Neutrophil (primary cell): ENCODE data around the gene PNKP.

Experiments
- H3K27ac ChIP-seq: fragments of 200-600 bp; sonication (generic); 2 replicates; pipeline ENCODE4 v1.5.1; 2016; ENCODE audit warnings: mild to moderate bottlenecking, moderate library complexity
- H3K27me3 ChIP-seq: fragments of 200-600 bp; sonication (generic); 2 replicates; pipeline ENCODE4 v1.6.0; 2016; ENCODE audit warnings: mild to moderate bottlenecking
- H3K36me3 ChIP-seq: fragments of 200-600 bp; sonication (generic); 2 replicates; pipeline ENCODE4 v1.5.1; 2017
- H3K4me1 ChIP-seq, 2 experiments: fragments of 200-600 bp in 1 of 2; sonication (generic) in 1 of 2; 1 replicate in 1 of 2; 2 replicates in 1 of 2; pipeline versions ENCODE4 v1.5.1 to v1.6.1; 2013 to 2016; ENCODE audit warnings: low read depth in 1 of 2, low read length in 1 of 2, mild to moderate bottlenecking in 1 of 2, moderate library complexity in 1 of 2; ENCODE audit not compliant: control insufficient read depth in 1 of 2, insufficient read depth in 1 of 2
- H3K4me3 ChIP-seq, 2 experiments: fragments of 200-600 bp in 1 of 2; sonication (generic) in 1 of 2; 1 replicate in 1 of 2; 2 replicates in 1 of 2; pipeline ENCODE4 v1.5.1; 2013 to 2016; ENCODE audit warnings: low read depth in 1 of 2, low read length in 1 of 2, mild to moderate bottlenecking in 1 of 2, moderate library complexity in 1 of 2
- H3K9me3 ChIP-seq: fragments of 200-600 bp; sonication (generic); 2 replicates; pipeline ENCODE4 v1.5.1; 2016
- TF ChIP-seq, protein P1 (sequence below): fragments of 200-600 bp; sonication (generic); IDR thresholded peaks from 2 replicates; pipeline ENCODE4 v1.5.1; 2016; ENCODE audit warnings: antibody characterized with exemption

Gene PNKP

GRCh38 chr19:49840321-49840720 lies 27.1 kb downstream of the PNKP start:
- Histone ChIP-seq H3K9me3 (no peaks in the 10 kb centered on the region), H3K27ac (no peak overlapping the region), H3K27me3 (no peaks in the 10 kb centered on the region), H3K4me1 (peaks cover 15 to 16% of the 10 kb centered on the region in 2 experiments), H3K4me3 (no peak overlapping the region), H3K36me3 (peaks cover 58% of the 10 kb centered on the region)
- TF ChIP-seq, protein P1, sequence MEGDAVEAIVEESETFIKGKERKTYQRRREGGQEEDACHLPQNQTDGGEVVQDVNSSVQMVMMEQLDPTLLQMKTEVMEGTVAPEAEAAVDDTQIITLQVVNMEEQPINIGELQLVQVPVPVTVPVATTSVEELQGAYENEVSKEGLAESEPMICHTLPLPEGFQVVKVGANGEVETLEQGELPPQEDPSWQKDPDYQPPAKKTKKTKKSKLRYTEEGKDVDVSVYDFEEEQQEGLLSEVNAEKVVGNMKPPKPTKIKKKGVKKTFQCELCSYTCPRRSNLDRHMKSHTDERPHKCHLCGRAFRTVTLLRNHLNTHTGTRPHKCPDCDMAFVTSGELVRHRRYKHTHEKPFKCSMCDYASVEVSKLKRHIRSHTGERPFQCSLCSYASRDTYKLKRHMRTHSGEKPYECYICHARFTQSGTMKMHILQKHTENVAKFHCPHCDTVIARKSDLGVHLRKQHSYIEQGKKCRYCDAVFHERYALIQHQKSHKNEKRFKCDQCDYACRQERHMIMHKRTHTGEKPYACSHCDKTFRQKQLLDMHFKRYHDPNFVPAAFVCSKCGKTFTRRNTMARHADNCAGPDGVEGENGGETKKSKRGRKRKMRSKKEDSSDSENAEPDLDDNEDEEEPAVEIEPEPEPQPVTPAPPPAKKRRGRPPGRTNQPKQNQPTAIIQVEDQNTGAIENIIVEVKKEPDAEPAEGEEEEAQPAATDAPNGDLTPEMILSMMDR: no peak

DNA sequence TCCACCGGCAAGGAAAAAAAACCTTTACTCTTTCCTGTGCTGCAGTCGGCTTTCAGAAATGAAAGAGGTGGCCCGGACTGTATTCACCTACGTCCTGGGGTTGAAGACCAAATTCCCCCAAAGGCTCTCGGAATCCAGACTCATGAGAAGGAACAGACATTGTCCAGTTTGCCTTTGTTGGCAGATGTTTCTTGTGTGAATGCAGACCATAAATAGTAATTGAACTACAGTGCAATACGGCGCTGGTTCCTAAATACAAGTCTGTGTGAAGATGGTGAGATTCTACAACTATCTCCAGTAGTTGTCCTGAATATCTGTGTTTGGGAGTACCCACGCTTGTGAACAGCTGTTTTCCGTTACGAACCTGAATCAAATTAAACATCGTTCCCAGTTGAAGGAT lies 27.7 kb downstream of the PNKP start:
- no peaks in the 10 kb centered on the region for H3K9me3 ChIP-seq
- peaks cover 64% of the 10 kb centered on the region for H3K36me3 ChIP-seq
- H3K27me3 ChIP-seq: no peaks in the 10 kb centered on the region
- H3K4me1 ChIP-seq: peaks cover 9% of the 10 kb centered on the region in 2 experiments
- H3K4me3 ChIP-seq: no peak overlapping the region
- TF ChIP-seq, protein P1: no peak
- H3K27ac ChIP-seq: peak overlapping the region; percentile 7

DNA sequence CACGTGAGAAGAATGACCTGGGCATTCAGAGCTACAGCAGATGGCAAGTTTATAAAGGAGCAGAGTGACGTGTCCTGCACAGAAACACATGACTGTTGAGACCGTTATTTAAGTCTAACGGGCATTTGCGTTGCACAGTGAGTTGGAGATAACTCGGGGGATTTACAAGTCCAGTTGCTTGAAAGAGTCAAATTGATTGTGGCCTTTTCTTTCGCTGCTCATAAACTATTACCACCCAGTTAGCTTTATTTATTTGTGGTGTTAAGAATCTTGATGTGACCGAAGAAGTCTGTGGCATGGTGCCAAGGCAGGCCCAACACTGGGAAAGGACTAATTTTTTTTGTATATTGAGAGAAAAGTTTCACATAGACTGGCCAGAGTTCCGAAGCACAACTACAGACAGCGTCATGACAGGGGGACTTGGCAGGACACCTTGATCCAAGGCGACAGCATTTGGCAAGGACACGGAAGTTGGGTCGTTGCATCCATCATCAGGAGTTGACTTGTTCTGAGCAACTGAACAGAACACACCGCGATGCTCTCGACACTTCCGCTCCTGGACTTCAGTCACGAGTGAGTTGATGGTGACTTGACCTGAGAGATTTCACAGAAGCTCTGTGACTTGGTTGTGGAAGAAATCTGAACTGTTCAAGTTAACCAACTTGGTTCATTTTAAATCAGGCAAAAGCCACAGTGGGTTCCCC lies 28.3 kb downstream of the PNKP start:
- peaks cover 2 to 3% of the 10 kb centered on the region in 2 experiments for H3K4me1 ChIP-seq
- H3K27ac ChIP-seq: peak overlapping the region; percentile 7
- H3K36me3 ChIP-seq: peaks cover 71% of the 10 kb centered on the region

GRCh38 chr19:49837425-49837824 lies 30.0 kb downstream of the PNKP start:
- peaks cover 86% of the 10 kb centered on the region for H3K36me3 ChIP-seq
- H3K4me3 ChIP-seq: no peak overlapping the region

More for the DNA sequence above, 28.3 kb downstream of the PNKP start:
- Histone ChIP-seq H3K4me3 (no peak overlapping the region), H3K27me3 (no peaks in the 10 kb centered on the region), H3K9me3 (no peaks in the 10 kb centered on the region)
- TF ChIP-seq, protein P1: no peak

DNA sequence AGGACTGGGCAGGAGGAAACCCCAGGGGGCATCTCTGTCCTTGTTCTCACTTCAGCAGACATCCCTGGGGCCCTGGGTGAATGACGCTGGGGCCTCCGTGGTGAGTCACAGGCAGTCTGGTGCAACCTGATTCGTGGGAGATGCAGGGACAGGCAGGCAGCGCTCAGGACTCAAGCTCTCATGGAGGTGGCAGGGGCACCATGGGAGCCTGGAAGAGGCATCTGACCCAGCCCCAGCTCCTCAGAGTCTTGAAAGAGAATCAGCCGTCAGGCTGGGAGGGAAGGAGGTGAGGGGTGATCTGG lies 30.4 kb downstream of the PNKP start:
- Histone ChIP-seq H3K9me3 (no peaks in the 10 kb centered on the region), H3K27ac (no peak overlapping the region), H3K4me3 (no peak overlapping the region), H3K4me1 (peaks cover 14 to 15% of the 10 kb centered on the region in 2 experiments), H3K27me3 (no peaks in the 10 kb centered on the region), H3K36me3 (peaks cover 90% of the 10 kb centered on the region)
- TF ChIP-seq, protein P1: no peak

More at GRCh38 chr19:49837425-49837824, 30.0 kb downstream of the PNKP start:
- TF ChIP-seq, protein P1: no peak
- H3K27me3 ChIP-seq: no peaks in the 10 kb centered on the region
- H3K9me3 ChIP-seq: no peaks in the 10 kb centered on the region
- H3K27ac ChIP-seq: no peak overlapping the region
- peaks cover 9 to 10% of the 10 kb centered on the region in 2 experiments for H3K4me1 ChIP-seq
